ENCODE data around the gene KRTAP9-9. TPM values are rescaled to one million over a fixed set of nuclear protein-coding genes. Genes with fewer than 3 reads are reported as not detected.

Gene KRTAP9-9
- total and polyA plus RNA-seq, 2 experiments from 2014 or later: not detected

Other genes with a start within 250 kb of the KRTAP9-9 start
Only the 30 nearest of the 40 such genes appear.
- not detected in 2 replicates for gene KRTAP2-3, start 195.3 kb upstream of the KRTAP9-9 start, total RNA-seq
- not detected in 2 replicates for gene KRTAP2-3, start 195.3 kb upstream of the KRTAP9-9 start, polyA plus RNA-seq
- not detected in 2 replicates for gene KRTAP2-4, start 189.5 kb upstream of the KRTAP9-9 start, total RNA-seq
- gene KRTAP2-4, start 189.5 kb upstream of the KRTAP9-9 start, polyA plus RNA-seq: not detected in 2 replicates
- gene KRTAP4-7, start 171.2 kb upstream of the KRTAP9-9 start, total RNA-seq: not detected in 2 replicates
- gene KRTAP4-7, start 171.2 kb upstream of the KRTAP9-9 start, polyA plus RNA-seq: not detected in 2 replicates
- gene KRTAP4-8, start 157.2 kb upstream of the KRTAP9-9 start, total RNA-seq: not detected in 2 replicates
- gene KRTAP4-8, start 157.2 kb upstream of the KRTAP9-9 start, polyA plus RNA-seq: not detected in 2 replicates
- not detected in 2 replicates for gene KRTAP4-16, start 153.2 kb upstream of the KRTAP9-9 start, total RNA-seq
- not detected in 2 replicates for gene KRTAP4-16, start 153.2 kb upstream of the KRTAP9-9 start, polyA plus RNA-seq
- gene KRTAP4-9, start 150.0 kb upstream of the KRTAP9-9 start, total RNA-seq: not detected in 2 replicates
- gene KRTAP4-9, start 150.0 kb upstream of the KRTAP9-9 start, polyA plus RNA-seq: not detected in 2 replicates
- gene KRTAP4-11, start 137.0 kb upstream of the KRTAP9-9 start, total RNA-seq: not detected in 2 replicates
- gene KRTAP4-11, start 137.0 kb upstream of the KRTAP9-9 start, polyA plus RNA-seq: not detected in 2 replicates
- not detected in 2 replicates for gene KRTAP4-12, start 131.2 kb upstream of the KRTAP9-9 start, total RNA-seq
- not detected in 2 replicates for gene KRTAP4-12, start 131.2 kb upstream of the KRTAP9-9 start, polyA plus RNA-seq
- not detected in 2 replicates for gene KRTAP4-6, start 114.8 kb upstream of the KRTAP9-9 start, total RNA-seq
- gene KRTAP4-6, start 114.8 kb upstream of the KRTAP9-9 start, polyA plus RNA-seq: not detected in 2 replicates
- not detected in 2 replicates for gene KRTAP4-5, start 105.6 kb upstream of the KRTAP9-9 start, total RNA-seq
- gene KRTAP4-5, start 105.6 kb upstream of the KRTAP9-9 start, polyA plus RNA-seq: not detected in 2 replicates
- gene KRTAP4-4, start 94.6 kb upstream of the KRTAP9-9 start, total RNA-seq: not detected in 2 replicates
- gene KRTAP4-4, start 94.6 kb upstream of the KRTAP9-9 start, polyA plus RNA-seq: not detected in 2 replicates
- not detected in 2 replicates for gene KRTAP4-3, start 87.2 kb upstream of the KRTAP9-9 start, total RNA-seq
- not detected in 2 replicates for gene KRTAP4-3, start 87.2 kb upstream of the KRTAP9-9 start, polyA plus RNA-seq
- gene KRTAP4-2, start 77.2 kb upstream of the KRTAP9-9 start, total RNA-seq: not detected in 2 replicates
- gene KRTAP4-2, start 77.2 kb upstream of the KRTAP9-9 start, polyA plus RNA-seq: not detected in 2 replicates
- not detected in 2 replicates for gene KRTAP4-1, start 70.5 kb upstream of the KRTAP9-9 start, total RNA-seq
- not detected in 2 replicates for gene KRTAP4-1, start 70.5 kb upstream of the KRTAP9-9 start, polyA plus RNA-seq
- gene KRTAP9-1, start 65.5 kb upstream of the KRTAP9-9 start, total RNA-seq: not detected in 2 replicates
- not detected in 2 replicates for gene KRTAP9-1, start 65.5 kb upstream of the KRTAP9-9 start, polyA plus RNA-seq
- not detected in 2 replicates for gene KRTAP9-2, start 28.7 kb upstream of the KRTAP9-9 start, total RNA-seq
- not detected in 2 replicates for gene KRTAP9-2, start 28.7 kb upstream of the KRTAP9-9 start, polyA plus RNA-seq
- not detected in 2 replicates for gene KRTAP9-3, start 22.9 kb upstream of the KRTAP9-9 start, total RNA-seq
- gene KRTAP9-3, start 22.9 kb upstream of the KRTAP9-9 start, polyA plus RNA-seq: not detected in 2 replicates
- not detected in 2 replicates for gene KRTAP9-8, start 17.4 kb upstream of the KRTAP9-9 start, total RNA-seq
- not detected in 2 replicates for gene KRTAP9-8, start 17.4 kb upstream of the KRTAP9-9 start, polyA plus RNA-seq
- not detected in 2 replicates for gene KRTAP9-4, start 5.7 kb upstream of the KRTAP9-9 start, total RNA-seq
- not detected in 2 replicates for gene KRTAP9-4, start 5.7 kb upstream of the KRTAP9-9 start, polyA plus RNA-seq
- not detected in 2 replicates for gene KRTAP9-6, start 10.0 kb downstream of the KRTAP9-9 start, total RNA-seq
- gene KRTAP9-6, start 10.0 kb downstream of the KRTAP9-9 start, polyA plus RNA-seq: not detected in 2 replicates
- not detected in 2 replicates for gene KRTAP9-7, start 20.3 kb downstream of the KRTAP9-9 start, total RNA-seq
- not detected in 2 replicates for gene KRTAP9-7, start 20.3 kb downstream of the KRTAP9-9 start, polyA plus RNA-seq
- gene KRTAP29-1, start 47.5 kb downstream of the KRTAP9-9 start, total RNA-seq: not detected in 2 replicates
- gene KRTAP29-1, start 47.5 kb downstream of the KRTAP9-9 start, polyA plus RNA-seq: not detected in 2 replicates
- gene KRTAP16-1, start 53.9 kb downstream of the KRTAP9-9 start, total RNA-seq: not detected in 2 replicates
- gene KRTAP16-1, start 53.9 kb downstream of the KRTAP9-9 start, polyA plus RNA-seq: not detected in 2 replicates
- gene KRTAP17-1, start 60.3 kb downstream of the KRTAP9-9 start, total RNA-seq: not detected in 2 replicates
- gene KRTAP17-1, start 60.3 kb downstream of the KRTAP9-9 start, polyA plus RNA-seq: not detected in 2 replicates
- gene KRT33A, start 95.4 kb downstream of the KRTAP9-9 start, total RNA-seq: not detected in 2 replicates
- not detected in 2 replicates for gene KRT33A, start 95.4 kb downstream of the KRTAP9-9 start, polyA plus RNA-seq
- gene KRT33B, start 114.4 kb downstream of the KRTAP9-9 start, total RNA-seq: not detected in 2 replicates
- not detected in 2 replicates for gene KRT33B, start 114.4 kb downstream of the KRTAP9-9 start, polyA plus RNA-seq
- gene KRT34, start 126.9 kb downstream of the KRTAP9-9 start, total RNA-seq: not detected in 2 replicates
- gene KRT34, start 126.9 kb downstream of the KRTAP9-9 start, polyA plus RNA-seq: not detected in 2 replicates
- gene KRT31, start 142.2 kb downstream of the KRTAP9-9 start, total RNA-seq: not detected in 2 replicates
- gene KRT31, start 142.2 kb downstream of the KRTAP9-9 start, polyA plus RNA-seq: not detected in 2 replicates
- gene KRT37, start 169.2 kb downstream of the KRTAP9-9 start, total RNA-seq: not detected in 2 replicates
- gene KRT37, start 169.2 kb downstream of the KRTAP9-9 start, polyA plus RNA-seq: not detected in 2 replicates
- not detected in 2 replicates for gene KRT38, start 185.6 kb downstream of the KRTAP9-9 start, total RNA-seq
- gene KRT38, start 185.6 kb downstream of the KRTAP9-9 start, polyA plus RNA-seq: not detected in 2 replicates

Data from cardiac muscle cell (in vitro differentiated cells and primary cell).